ENCODE measurements around the gene POLR2L. TPM values are rescaled to one million over a fixed set of nuclear protein-coding genes. Genes with fewer than 3 reads are reported as not detected.

Gene POLR2L
- total RNA-seq, 1 donor from 2014 or later: 46.4 TPM

DNA sequence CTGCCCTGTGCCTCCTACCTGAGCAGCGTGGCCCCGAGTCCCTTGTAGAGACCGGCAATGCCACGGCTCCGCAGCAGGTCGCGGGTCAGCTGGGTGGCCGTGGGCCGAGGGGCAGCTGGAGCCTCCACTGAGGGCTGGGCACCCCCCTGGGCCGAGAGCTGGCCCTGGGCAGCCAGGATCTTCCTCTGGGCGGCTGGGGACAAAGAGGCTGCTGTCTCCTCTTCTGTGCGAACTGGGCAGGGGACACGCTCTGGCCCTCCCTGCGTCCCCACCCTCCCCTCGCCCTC, 49.9 kb downstream of the POLR2L start:
- H3K4me1 ChIP-seq (ENCODE audit: control insufficient read depth in 3 of 3, insufficient read depth in 3 of 3, low read length in 3 of 3): peaks cover 19 to 38% (median 27%) of the 10 kb centered on the region in 3 donors
- no peaks in the 10 kb centered on the region for H3K9me3 ChIP-seq (ENCODE audit: control insufficient read depth in 3 of 3, low read length in 3 of 3)
- no peak overlapping the region for H3K9ac ChIP-seq (ENCODE audit: low read depth in 1 of 3, low read length in 3 of 3)
- no peak overlapping the region for H3K27ac ChIP-seq (ENCODE audit: low read depth, low read length)
- H3K36me3 ChIP-seq (ENCODE audit: control insufficient read depth in 3 of 3, insufficient read depth in 3 of 3, low read length in 3 of 3): no peaks in the 10 kb centered on the region
- H3K27me3 ChIP-seq (ENCODE audit: control insufficient read depth in 3 of 3, insufficient read depth in 3 of 3, low read length in 3 of 3): peaks cover 29 to 58% (median 55%) of the 10 kb centered on the region in 3 donors
- H3K4me3 ChIP-seq (ENCODE audit: low read length in 3 of 3): no peak overlapping the region

GRCh38 chr11:791658-792534, 50.4 kb downstream of the POLR2L start:
- H3K27ac ChIP-seq (ENCODE audit: low read depth, low read length): no peak overlapping the region

GRCh38 chr11:790721-791564, 51.4 kb downstream of the POLR2L start:
- Histone ChIP-seq H3K4me3 (ENCODE audit: low read length in 3 of 3) (no peak overlapping the region), H3K27ac (ENCODE audit: low read depth, low read length) (no peak overlapping the region), H3K9me3 (ENCODE audit: control insufficient read depth in 3 of 3, low read length in 3 of 3) (no peaks in the 10 kb centered on the region), H3K9ac (ENCODE audit: low read depth in 1 of 3, low read length in 3 of 3) (no peak overlapping the region), H3K36me3 (ENCODE audit: control insufficient read depth in 3 of 3, insufficient read depth in 3 of 3, low read length in 3 of 3) (no peaks in the 10 kb centered on the region), H3K27me3 (ENCODE audit: control insufficient read depth in 3 of 3, insufficient read depth in 3 of 3, low read length in 3 of 3) (peaks cover 33 to 59% (median 55%) of the 10 kb centered on the region in 3 donors), H3K4me1 (ENCODE audit: control insufficient read depth in 3 of 3, insufficient read depth in 3 of 3, low read length in 3 of 3) (peaks cover 6 to 24% (median 13%) of the 10 kb centered on the region in 3 donors)

More at GRCh38 chr11:791658-792534, 50.4 kb downstream of the POLR2L start:
- peaks cover 33 to 59% (median 56%) of the 10 kb centered on the region in 3 donors for H3K27me3 ChIP-seq (ENCODE audit: control insufficient read depth in 3 of 3, insufficient read depth in 3 of 3, low read length in 3 of 3)
- H3K9me3 ChIP-seq (ENCODE audit: control insufficient read depth in 3 of 3, low read length in 3 of 3): no peaks in the 10 kb centered on the region
- H3K4me1 ChIP-seq (ENCODE audit: control insufficient read depth in 3 of 3, insufficient read depth in 3 of 3, low read length in 3 of 3): peaks cover 14 to 33% (median 21%) of the 10 kb centered on the region in 3 donors
- no peak overlapping the region for H3K9ac ChIP-seq (ENCODE audit: low read depth in 1 of 3, low read length in 3 of 3)
- H3K36me3 ChIP-seq (ENCODE audit: control insufficient read depth in 3 of 3, insufficient read depth in 3 of 3, low read length in 3 of 3): no peaks in the 10 kb centered on the region
- no peak overlapping the region for H3K4me3 ChIP-seq (ENCODE audit: low read length in 3 of 3)

DNA sequence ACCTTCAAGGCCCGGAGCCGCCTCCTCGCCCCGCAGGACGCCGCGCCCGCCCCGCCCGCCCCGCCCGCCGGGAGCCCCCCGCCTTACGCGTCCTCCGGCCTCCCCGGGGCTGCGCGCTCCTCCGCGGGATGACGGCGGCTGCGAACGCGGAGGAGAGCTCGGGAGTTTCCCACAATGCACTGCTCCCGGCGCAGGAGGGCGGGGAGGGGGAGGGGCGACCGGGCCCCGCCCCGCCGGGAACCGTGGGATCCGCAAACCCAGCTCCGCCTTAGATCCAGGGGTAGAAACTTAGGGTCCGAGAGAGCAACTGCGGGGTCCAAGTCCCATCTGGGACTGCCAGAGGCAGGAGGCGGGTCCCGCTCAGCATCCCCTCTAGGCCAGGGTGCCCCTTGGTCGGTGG, 52.4 kb downstream of the POLR2L start, which contains the start of gene CEND1:
CEND1 (minus strand) TSS at position 148 of the 400 bp plus-strand sequence. CDS start 1,514 bp downstream, outside the sequence.
- H3K9me3 ChIP-seq (ENCODE audit: control insufficient read depth in 3 of 3, low read length in 3 of 3): no peaks in the 10 kb centered on the region
- no peak within 1 kb of the TSS for H3K27ac ChIP-seq (ENCODE audit: low read depth, low read length)
- no peaks in the 10 kb centered on the region for H3K36me3 ChIP-seq (ENCODE audit: control insufficient read depth in 3 of 3, insufficient read depth in 3 of 3, low read length in 3 of 3)
- no peak within 1 kb of the TSS for H3K9ac ChIP-seq (ENCODE audit: low read depth in 1 of 3, low read length in 3 of 3)
- H3K4me1 ChIP-seq (ENCODE audit: control insufficient read depth in 3 of 3, insufficient read depth in 3 of 3, low read length in 3 of 3): peaks cover 0 to 17% (median 3%) of the 10 kb centered on the region in 3 donors
- peaks cover 30 to 57% (median 51%) of the 10 kb centered on the region in 3 donors for H3K27me3 ChIP-seq (ENCODE audit: control insufficient read depth in 3 of 3, insufficient read depth in 3 of 3, low read length in 3 of 3)
- no peak within 1 kb of the TSS for H3K4me3 ChIP-seq (ENCODE audit: low read length in 3 of 3)

Small RNA genes lying within 50 kb of the gene (small RNA-seq; reads per million reads assigned to genes)
- not detected for gene SNORA52

Other genes starting within 250 kb of the POLR2L start
- gene IRF7, start 226.6 kb downstream of the POLR2L start, total RNA-seq: 6.8 TPM
- 1.0 TPM for gene CDHR5, start 217.6 kb downstream of the POLR2L start, total RNA-seq
- gene SCT, start 215.3 kb downstream of the POLR2L start, total RNA-seq: 74.6 TPM
- not detected for gene DRD4, start 205.3 kb downstream of the POLR2L start, total RNA-seq
- 17.2 TPM for gene DEAF1, start 147.3 kb downstream of the POLR2L start, total RNA-seq
- 5.7 TPM for gene TMEM80, start 146.7 kb downstream of the POLR2L start, total RNA-seq
- gene EPS8L2, start 136.3 kb downstream of the POLR2L start, total RNA-seq: 1.0 TPM
- 78.3 TPM for gene TALDO1, start 95.1 kb downstream of the POLR2L start, total RNA-seq
- 14.6 TPM for gene GATD1, start 65.0 kb downstream of the POLR2L start, total RNA-seq
- gene CEND1, start 52.4 kb downstream of the POLR2L start, total RNA-seq: not detected
- gene SLC25A22, start 44.2 kb downstream of the POLR2L start, total RNA-seq: 2.6 TPM
- 2.1 TPM for gene PIDD1, start 37.3 kb downstream of the POLR2L start, total RNA-seq
- gene RPLP2, start 32.6 kb downstream of the POLR2L start, total RNA-seq: 414 TPM
- gene PNPLA2, start 23.6 kb downstream of the POLR2L start, total RNA-seq: 13.6 TPM
- 5.7 TPM for gene CRACR2B, start 14.6 kb downstream of the POLR2L start, total RNA-seq
- gene CD151, start 9.6 kb downstream of the POLR2L start, total RNA-seq: 94.5 TPM
- 42.3 TPM for gene TSPAN4, start 323 bp upstream of the POLR2L start, total RNA-seq
- gene CHID1, start 68.3 kb upstream of the POLR2L start, total RNA-seq: 26.1 TPM
- 17.7 TPM for gene AP2A2, start 83.3 kb upstream of the POLR2L start, total RNA-seq
- gene MUC6, start 194.2 kb upstream of the POLR2L start, total RNA-seq: not detected
- gene MUC2, start 232.3 kb upstream of the POLR2L start, total RNA-seq: not detected